Measurements from ENCODE around the gene SDK1.

GRCh38 chr7:3415861-3416312 lies 114.8 kb downstream of the SDK1 start:
- TF ChIP-seq, protein P1, sequence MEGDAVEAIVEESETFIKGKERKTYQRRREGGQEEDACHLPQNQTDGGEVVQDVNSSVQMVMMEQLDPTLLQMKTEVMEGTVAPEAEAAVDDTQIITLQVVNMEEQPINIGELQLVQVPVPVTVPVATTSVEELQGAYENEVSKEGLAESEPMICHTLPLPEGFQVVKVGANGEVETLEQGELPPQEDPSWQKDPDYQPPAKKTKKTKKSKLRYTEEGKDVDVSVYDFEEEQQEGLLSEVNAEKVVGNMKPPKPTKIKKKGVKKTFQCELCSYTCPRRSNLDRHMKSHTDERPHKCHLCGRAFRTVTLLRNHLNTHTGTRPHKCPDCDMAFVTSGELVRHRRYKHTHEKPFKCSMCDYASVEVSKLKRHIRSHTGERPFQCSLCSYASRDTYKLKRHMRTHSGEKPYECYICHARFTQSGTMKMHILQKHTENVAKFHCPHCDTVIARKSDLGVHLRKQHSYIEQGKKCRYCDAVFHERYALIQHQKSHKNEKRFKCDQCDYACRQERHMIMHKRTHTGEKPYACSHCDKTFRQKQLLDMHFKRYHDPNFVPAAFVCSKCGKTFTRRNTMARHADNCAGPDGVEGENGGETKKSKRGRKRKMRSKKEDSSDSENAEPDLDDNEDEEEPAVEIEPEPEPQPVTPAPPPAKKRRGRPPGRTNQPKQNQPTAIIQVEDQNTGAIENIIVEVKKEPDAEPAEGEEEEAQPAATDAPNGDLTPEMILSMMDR (IDR thresholded peaks at IDR 0.05) = no peak
- TF ChIP-seq POLR2A (IDR thresholded peaks at IDR 0.05) = no peak
